ENCODE measurements around the gene SCGB1A1. TPM values are rescaled to one million over a fixed set of nuclear protein-coding genes. Genes with fewer than 3 reads are reported as not detected.

Gene SCGB1A1
- total and polyA plus RNA-seq, 7 donors, result 11.4 TPM; not detected in 6

- TF ChIP-seq CTCF (IDR thresholded peaks at IDR 0.05) (no peak), POLR2AphosphoS5 (IDR thresholded peaks at IDR 0.05) (no peak), EP300 (IDR thresholded peaks at IDR 0.05) (no peak), POLR2A (IDR thresholded peaks at IDR 0.05) (no peak)
- no peak for DNase-seq
- no peaks in the 10 kb centered on the region for H3K36me3 ChIP-seq
- no peaks in the 10 kb centered on the region for H3K9me3 ChIP-seq
- peaks cover 0 to 14% (median 9%) of the 10 kb centered on the region in 4 donors for H3K4me1 ChIP-seq
- intact Hi-C loops (cut with DNase I), result no loop called here
- WGBS, 2 donors, result 94 to 95% methylated on average over 11 of the region's 11 CpGs
- H3K4me3 ChIP-seq, result no peak overlapping the region
- no peak overlapping the region for H3K27ac ChIP-seq
- H3K27me3 ChIP-seq, result no peaks in the 10 kb centered on the region
Measured at GRCh38 chr11:62452839-62453468, 34.1 kb downstream of the SCGB1A1 start.

- no peak for DNase-seq
- Histone ChIP-seq H3K27ac (no peak overlapping the region), H3K4me1 (peaks cover 0 to 30% (median 28%) of the 10 kb centered on the region in 4 donors), H3K4me3 (no peak overlapping the region), H3K27me3 (no peaks in the 10 kb centered on the region), H3K9me3 (no peaks in the 10 kb centered on the region), H3K36me3 (no peaks in the 10 kb centered on the region)
- 59 to 76% methylated on average over 4 of the region's 4 CpGs for WGBS, 2 donors
- intact Hi-C loops (cut with DNase I), result no loop called here
- no peak for TF ChIP-seq EP300 (IDR thresholded peaks at IDR 0.05)
- TF ChIP-seq POLR2AphosphoS5 (IDR thresholded peaks at IDR 0.05), result no peak
- no peak for TF ChIP-seq CTCF (IDR thresholded peaks at IDR 0.05)
- no peak for TF ChIP-seq POLR2A (IDR thresholded peaks at IDR 0.05)
Measured at GRCh38 chr11:62456630-62457029, 37.8 kb downstream of the SCGB1A1 start.

GRCh38 chr11:62457478-62457877 is 38.6 kb downstream of the SCGB1A1 start:
- 83 to 89% methylated on average over 4 of the region's 4 CpGs for whole genome bisulfite sequencing, 2 donors
- H3K4me1 ChIP-seq, result peaks cover 0 to 39% (median 37%) of the 10 kb centered on the region in 4 donors
- H3K27ac ChIP-seq, result peak overlapping the region in 3 of 4 donors; percentile 74 to 75 (median 74)
- TF ChIP-seq EP300 (IDR thresholded peaks at IDR 0.05), result no peak
- no peak for TF ChIP-seq POLR2AphosphoS5 (IDR thresholded peaks at IDR 0.05)
- TF ChIP-seq CTCF (IDR thresholded peaks at IDR 0.05), result no peak
- TF ChIP-seq POLR2A (IDR thresholded peaks at IDR 0.05), result no peak
- intact Hi-C loops (cut with DNase I), result no loop called here
- H3K36me3 ChIP-seq, result no peaks in the 10 kb centered on the region
- no peaks in the 10 kb centered on the region for H3K27me3 ChIP-seq
- no peak overlapping the region for H3K4me3 ChIP-seq
- no peak for DNase-seq
- no peaks in the 10 kb centered on the region for H3K9me3 ChIP-seq

GRCh38 chr11:62458212-62459002 is 39.6 kb downstream of the SCGB1A1 start:
- 39 to 59% methylated on average over 4 of the region's 4 CpGs for WGBS, 2 donors
- H3K27me3 ChIP-seq, result no peaks in the 10 kb centered on the region
- no peak for TF ChIP-seq CTCF (IDR thresholded peaks at IDR 0.05)
- peak in 2 of 4 donors; percentile 34 to 44 for TF ChIP-seq POLR2AphosphoS5 (IDR thresholded peaks at IDR 0.05)
- no peaks in the 10 kb centered on the region for H3K9me3 ChIP-seq
- H3K27ac ChIP-seq, result peak overlapping the region; percentile 32 to 75 (median 74)
- DNase-seq, result no peak
- H3K4me1 ChIP-seq, result peaks cover 0 to 47% (median 46%) of the 10 kb centered on the region in 4 donors
- no peak overlapping the region for H3K4me3 ChIP-seq
- no peaks in the 10 kb centered on the region for H3K36me3 ChIP-seq
- intact Hi-C loops (cut with DNase I), result no loop called here

All from sigmoid colon (tissue), 7 donors.